ENCODE data around the gene LRRC27.

LRRC27 gene

DNA sequence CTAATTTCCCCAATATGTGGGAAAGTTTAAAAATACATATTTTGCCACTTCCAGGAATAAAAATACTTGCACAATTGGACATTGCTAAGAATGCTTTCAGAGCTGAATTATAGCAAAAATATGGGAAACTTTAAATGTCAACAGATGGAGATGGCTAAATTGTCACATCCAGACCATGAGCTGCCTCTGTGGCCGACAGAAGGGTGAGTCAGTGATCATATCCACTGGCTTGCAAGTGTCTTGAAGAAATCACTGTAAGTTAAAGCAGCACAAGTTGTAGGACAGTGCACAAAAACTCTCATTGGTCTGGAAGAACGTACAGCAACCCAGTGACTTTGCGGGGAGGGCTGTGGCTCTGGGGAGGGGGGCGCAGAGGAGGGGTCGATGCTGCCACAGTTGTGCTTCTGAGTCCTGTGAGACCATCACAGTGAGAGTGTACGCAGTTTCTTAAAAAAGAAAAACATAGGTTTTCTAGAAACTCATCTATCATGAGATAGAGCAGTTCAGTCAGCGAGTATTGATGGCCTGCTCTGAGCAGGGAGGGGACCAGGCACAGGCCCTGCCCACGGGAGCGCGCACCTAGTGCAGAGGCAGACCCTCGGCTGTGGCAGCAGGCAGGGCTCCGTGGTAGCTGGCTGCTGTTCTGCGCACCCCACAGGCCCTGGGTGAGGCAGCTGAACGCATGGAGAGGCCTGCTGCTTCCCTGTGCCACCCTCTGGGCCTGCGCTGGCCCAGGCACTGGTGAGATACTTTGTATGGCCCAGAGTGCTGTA lies 25.5 kb downstream of the LRRC27 start:
- DNase-seq (ENCODE audit: low read depth in 3 of 3), result no peak

GRCh38 chr10:132359305-132360040 lies 27.5 kb downstream of the LRRC27 start:
- no peak for DNase-seq (ENCODE audit: low read depth in 3 of 3)

DNA sequence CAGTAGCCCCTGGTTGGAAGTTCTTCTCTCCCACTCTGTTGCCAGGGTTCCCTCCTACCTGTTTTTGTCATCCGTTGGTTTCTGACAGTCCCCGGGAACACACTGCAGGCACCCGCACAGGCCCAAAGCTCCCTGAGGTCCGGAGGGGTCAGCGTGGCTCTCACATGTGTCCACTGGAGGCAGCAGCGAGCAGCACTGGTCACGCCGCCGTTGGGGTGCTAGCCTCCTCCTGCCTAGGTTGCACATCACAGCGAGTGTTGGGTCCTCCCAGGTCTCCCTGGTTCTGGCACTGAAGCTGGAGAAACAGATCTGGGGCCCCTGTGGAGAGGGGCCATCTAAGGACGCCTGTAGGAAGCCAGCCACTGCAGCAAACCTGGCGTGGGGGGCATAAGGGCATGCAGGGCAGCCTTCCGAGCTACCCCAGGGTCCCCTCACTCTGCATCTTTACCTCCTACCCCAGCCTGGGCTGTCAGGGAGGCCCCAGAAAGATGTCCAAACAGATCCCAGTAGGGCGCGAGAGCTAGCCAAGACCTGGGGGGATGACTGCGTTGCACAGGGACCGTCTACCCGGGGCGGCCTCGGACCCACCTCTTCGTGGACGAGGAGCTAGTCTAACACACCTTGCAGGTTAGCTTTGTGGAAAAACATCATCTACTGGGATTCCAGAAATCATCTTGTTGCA lies 28.9 kb downstream of the LRRC27 start:
- peak in 1 of 3 donors; percentile 20 for DNase-seq (ENCODE audit: low read depth in 3 of 3)

DNA sequence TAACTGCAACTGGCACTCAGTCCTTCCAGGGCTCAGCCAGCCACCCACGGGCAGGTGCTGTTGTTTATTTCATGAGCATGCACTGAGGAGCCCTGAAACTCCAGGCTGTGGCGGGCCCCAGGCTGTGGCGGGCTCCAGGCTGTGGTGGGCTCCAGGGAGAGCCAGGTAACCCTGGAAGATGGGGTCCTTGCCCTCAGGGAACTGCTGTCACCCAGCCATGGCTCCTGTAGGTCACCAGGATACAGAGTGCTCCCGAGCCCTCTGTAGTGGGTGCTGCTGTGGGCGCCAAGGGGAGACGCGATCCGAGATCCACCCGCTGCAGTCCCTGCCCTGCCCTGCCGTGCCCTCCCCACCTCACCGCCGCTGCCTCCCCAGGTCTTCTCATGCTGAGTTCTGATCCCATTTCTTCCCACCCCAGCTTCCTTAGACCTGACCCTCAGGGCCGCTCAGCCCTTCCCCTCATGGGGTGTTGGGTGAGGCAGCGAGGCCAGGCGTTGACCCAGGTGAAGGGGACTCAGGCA lies 29.6 kb downstream of the LRRC27 start:
- no peak for DNase-seq (ENCODE audit: low read depth in 3 of 3)

DNA sequence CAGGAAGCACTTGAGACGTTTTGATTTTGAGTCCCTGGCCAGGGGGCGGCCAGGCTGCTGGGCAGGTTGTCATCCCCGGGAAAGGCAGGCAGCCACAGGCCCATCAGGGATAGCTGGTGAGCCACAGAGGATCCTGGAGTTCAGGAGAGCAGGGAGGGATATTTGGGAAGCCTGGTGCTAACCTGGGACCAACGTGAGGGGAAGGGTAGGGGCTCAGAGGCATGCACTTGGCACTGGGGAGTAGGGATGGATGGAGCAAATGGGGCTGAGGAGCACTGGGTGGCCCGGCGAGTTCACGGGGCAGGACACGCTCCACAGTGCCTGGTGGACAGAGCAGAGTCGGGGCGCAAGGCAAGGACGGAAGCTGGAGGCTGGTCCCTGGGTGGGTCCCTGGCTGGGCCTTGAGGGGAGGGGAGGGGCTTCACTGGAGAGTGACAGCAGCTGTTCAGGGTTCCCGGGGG lies 30.2 kb downstream of the LRRC27 start:
- no peak for DNase-seq (ENCODE audit: low read depth in 3 of 3)

DNA sequence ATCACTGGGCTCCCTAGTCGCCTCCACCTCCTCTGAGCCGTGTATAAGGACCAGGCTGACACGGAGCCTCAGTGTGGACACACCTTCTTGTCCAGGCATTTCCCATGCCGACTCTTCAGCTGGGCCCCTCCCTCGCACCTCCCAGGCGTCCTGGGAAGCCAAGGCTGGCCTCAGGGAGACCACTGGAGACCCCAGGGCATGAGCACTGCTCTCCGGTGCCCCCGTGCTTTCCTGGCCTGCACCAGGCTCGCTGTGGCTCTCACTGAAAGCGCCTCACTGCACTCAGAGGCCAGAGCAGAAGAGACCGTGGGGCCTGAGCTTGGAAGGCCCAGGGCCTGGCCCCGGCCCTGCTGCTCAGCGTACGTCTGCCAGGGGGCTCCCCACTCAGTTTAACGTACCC lies 31.4 kb downstream of the LRRC27 start:
- no peak for DNase-seq (ENCODE audit: low read depth in 3 of 3)

DNA sequence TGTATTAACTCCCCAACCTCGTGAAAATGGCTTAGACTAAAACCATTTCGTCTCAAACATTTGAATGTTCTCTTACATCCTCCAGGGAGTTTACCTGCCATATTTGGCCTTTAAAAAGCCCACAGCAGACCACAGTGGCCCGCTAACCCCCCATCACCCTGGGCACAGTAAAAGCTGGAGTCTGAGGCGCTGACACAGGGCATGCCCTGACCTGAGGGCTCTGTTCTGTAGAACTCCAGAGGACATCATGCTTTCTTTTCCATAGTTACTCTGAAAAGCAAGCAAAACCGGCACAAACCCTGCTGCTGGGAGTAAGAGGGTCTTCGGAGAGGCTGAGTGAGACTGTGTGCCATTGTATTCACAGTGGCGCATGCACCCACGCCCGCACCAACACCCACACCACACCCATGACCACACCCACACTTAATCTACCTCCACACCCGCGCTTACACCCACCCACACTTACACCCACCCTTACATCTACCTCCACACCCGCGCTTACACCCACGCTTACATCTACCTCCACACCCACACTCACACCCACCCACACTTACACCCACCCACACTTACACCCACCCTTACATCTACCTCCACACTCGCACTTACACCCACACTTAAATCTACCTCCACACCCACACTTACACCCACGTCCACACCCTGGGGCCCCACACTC lies 32.1 kb downstream of the LRRC27 start:
- DNase-seq (ENCODE audit: low read depth in 3 of 3), result peak in 2 of 3 donors; percentile 16 to 32

DNA sequence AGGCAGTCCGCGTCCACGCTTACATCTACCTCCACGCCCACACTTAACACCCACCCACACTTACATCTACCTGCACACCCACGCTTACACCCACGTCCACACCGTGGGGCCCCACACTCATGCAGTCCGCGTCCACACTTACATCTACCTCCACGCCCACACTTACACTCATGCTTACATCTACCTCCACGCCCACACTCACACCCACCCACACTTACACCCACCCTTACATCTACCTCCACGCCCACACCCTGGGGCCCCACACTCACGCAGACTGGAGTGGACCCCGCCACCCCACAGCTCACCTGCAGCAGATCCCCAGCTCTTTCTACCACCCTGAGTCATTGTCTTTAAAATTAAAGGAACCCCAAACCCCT lies 32.6 kb downstream of the LRRC27 start:
- DNase-seq (ENCODE audit: low read depth in 3 of 3), result peak in 2 of 3 donors; percentile 62 to 83

GRCh38 chr10:132365102-132365501 lies 33.1 kb downstream of the LRRC27 start:
- DNase-seq (ENCODE audit: low read depth in 3 of 3), result no peak

DNA sequence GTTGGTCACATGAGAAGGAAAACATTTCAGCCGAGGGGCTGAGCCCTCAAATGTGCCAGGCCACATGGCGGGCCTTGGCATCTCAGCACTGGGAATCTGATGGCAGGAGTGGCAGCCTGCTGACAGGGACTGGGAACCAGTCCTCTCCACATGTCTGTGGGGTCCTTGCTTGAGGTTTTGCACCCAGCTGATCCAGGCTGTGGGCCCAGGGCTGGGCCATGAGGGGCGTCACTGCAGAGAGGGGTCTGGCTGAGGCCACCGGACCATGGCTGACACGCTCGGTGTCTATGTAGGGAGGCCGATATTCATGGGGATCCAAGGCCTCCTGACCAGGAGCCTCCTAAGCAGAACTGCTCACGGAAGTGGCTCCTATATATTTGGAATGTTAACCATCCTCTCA lies 34.0 kb downstream of the LRRC27 start:
- DNase-seq (ENCODE audit: low read depth in 3 of 3), result no peak

DNA sequence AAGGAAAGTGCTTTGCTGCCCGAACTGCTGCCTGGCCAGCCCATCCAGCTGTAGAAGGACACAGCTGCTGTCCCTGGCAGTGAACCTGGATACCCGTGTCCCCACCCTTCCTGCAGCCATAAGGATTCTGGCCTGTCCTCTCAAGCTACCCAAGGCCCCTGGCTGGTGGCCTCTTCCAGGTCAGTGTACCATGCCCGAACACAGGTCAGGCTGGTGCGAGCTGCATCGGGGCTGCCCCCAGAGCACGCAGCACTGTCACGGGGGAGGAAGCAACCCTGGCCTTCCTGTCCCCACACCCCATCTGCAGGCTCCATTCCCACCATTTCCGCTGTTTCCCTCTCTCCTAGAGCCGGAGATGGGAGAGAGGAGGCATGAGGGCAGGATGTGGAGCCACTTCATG lies 34.5 kb downstream of the LRRC27 start:
- no peak for DNase-seq (ENCODE audit: low read depth in 3 of 3)

GRCh38 chr10:132368391-132368790 lies 36.4 kb downstream of the LRRC27 start:
- DNase-seq (ENCODE audit: low read depth in 3 of 3), result no peak

DNA sequence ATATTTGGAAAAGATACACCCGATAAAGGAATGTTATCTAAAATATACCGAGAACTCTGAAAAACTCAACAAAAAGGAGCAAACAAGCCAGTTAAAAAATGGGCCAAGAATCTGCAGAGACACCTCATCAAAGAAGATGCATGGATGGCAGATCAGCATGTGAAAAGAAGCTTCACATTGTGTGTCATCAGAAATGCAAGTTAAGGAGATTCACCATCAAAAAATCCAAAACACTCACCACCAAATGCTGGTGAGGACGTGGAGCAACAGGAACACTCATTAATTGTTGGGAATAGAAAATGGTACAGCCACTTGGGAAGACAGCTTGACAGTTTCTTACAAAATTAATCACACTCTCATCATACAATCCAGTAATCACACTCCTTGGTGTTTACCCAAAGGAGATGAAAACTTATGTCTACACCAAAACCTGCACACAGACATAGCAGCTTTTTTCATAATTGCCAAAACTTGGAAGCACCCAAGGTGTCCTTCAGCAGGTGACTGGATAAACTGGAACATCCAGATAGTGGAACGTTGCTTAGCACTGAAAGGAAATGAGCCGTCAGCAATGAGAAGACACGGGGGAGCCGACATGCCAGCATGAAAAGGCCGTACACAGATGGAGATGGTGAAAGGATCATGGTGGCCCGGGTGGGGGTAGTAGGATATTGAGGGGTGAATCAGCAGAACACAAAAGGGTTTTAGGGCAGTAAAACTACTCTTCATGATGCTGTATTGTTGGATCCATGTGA lies 37.1 kb downstream of the LRRC27 start:
- DNase-seq (ENCODE audit: low read depth in 3 of 3), result no peak

DNA sequence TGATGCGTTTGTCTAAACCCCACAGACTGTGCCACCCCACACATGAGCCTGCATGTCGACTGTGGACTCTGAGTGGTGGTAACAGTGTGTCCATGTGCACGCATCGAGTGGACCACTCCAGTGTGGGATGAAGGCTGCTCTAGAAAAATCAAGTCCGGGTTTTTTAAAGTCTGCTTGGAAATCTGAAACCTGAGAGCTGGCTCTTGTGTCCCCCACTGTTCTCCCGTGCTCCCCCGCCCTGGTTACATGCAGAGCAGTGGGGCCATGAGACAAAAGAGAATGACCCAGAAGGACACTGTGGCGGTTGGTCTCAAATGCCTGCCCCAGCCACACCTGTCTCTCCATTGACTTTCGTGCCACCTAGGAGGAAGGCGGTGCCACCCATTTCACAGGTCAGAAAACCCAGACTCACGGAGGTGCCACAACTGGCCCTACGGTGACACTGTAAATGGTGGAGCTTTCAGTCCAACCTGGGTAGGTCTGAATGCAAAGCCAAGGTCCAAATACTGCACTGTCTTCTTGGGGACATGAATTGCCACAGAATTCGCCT lies 37.7 kb downstream of the LRRC27 start:
- DNase-seq (ENCODE audit: low read depth in 3 of 3), result no peak

DNA sequence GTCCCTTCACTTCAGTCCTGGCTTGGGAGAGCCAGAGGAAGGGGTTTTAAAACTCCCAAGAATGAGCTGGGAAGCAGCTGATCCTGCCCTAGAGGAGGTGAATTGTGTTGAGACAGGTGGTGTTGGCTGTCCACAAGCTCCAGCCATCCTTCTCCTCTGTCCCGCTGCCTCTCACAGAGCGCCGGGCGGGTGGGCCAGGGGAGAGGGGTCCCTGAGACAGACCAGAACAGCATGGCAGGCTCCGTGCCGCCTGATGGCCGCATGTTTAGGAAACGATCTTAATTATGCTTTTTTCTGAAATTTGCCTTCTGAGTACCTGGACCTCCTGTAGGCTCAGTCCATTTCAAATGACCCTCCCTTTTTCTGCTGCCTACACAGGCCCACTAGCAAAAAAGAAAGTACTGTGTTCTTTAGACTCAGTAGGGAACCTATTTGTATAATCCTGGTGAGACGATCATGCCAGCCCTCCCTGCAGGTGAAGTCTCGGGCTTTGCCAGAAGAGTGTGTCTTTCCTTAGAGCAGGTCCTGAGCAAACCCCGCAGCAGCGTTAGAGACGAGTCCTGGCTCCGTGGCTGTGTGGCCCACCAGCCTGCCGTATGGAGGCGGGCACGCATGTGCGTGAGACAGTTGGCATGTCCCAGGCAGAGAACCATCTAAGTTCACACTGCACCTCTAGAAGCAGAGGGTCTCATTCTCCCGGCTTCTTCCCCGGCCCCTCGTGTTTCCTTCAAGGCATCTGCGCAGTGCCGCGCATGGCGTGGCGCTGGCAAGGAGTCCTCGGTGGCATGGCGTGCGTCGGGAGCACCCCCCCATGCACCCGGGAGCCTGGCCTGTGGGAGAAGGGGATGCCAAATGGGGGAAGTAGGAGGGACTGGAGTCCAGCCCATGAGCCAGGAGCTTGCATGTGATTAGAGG lies 38.7 kb downstream of the LRRC27 start:
- no peak for DNase-seq (ENCODE audit: low read depth in 3 of 3)

- DNase-seq (ENCODE audit: low read depth in 3 of 3), result no peak
Observed at GRCh38 chr10:132371641-132372081, 39.7 kb downstream of the LRRC27 start.

DNA sequence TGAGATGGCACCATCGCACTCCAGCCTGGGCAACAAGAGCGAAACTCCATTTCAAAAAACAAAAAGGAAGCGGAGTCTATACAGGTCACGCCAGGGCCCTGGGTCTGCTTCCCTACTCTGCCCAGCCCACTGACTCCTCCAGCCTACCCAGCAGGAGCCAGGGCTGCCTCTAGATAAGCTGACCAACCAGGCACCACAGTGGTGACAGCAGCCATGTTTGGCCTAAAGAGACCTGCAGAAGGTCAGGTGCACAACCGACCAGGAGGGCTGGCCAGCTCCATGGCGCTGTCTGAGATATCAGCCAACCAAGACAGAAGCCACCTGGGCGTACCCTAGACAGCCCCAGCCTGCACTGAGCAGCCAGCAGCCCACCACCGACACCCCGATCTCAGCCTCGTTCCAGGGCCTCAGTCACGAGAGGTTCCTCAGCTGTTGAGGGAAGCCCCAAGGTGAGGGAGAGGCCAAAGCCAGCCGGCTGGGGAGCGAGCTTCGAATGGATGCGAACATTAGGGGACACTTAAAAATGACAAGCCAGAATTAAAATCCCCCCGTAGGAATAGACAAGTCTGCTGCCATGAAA lies 40.6 kb downstream of the LRRC27 start:
- DNase-seq (ENCODE audit: low read depth in 3 of 3), result no peak

DNA sequence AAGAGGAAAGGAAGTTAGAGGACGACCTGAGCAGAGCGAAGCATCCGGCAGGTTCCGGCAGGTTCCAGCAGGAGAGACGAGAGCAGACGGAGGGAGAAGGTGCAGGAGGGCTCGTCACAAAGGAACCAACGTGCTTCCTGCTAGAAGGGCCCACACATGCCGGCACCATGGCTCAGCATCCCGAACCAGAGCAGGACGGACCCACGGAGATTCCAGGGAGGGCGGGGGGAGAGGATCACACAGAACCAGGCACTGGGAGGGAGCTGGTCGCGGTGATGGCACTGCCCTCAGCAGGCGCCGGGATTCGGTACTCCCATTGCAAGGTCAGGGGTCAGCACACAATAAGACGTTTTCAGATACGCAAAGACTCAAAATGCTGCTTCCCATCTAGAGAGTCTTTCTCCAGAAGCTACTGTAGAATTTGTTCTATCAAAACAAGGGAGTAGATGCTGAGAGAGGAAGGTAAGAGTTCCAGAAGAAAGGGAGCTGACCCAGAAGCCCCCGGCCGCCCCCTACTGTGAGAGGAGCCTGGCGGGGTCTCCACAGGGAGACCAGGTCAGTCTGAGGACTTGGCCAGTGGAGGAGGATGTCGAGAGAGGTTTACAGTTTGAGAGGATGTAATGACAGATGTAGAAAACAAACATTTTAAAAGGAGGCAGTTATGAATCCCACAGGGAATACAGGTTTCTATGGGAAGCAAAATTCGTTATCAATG lies 41.4 kb downstream of the LRRC27 start:
- DNase-seq (ENCODE audit: low read depth in 3 of 3), result no peak

- no peak for DNase-seq (ENCODE audit: low read depth in 3 of 3)
Observed at GRCh38 chr10:132374176-132374575, 42.2 kb downstream of the LRRC27 start.
